Skeletal muscle tissue (tissue), 4 donors: ENCODE measurements around the gene SSTR5. TPM values are rescaled to one million over a fixed set of nuclear protein-coding genes. Genes with fewer than 3 reads are reported as not detected.

ENCODE experiments used
- H3K27ac ChIP-seq: one replicate; pipeline ENCODE4 v1.7.0; 2013; ENCODE audit warnings: mild to moderate bottlenecking, low read depth, low read length, inconsistent platforms
- H3K27me3 ChIP-seq, 3 donors: one replicate each; pipeline ENCODE4 v1.7.0; 2013; ENCODE audit warnings: low read length in 3 of 3; ENCODE audit not compliant: control insufficient read depth in 3 of 3, insufficient read depth in 3 of 3
- H3K36me3 ChIP-seq, 3 donors: one replicate each; pipeline ENCODE4 v1.7.0; 2013; ENCODE audit warnings: low read length in 3 of 3; ENCODE audit not compliant: control insufficient read depth in 3 of 3, insufficient read depth in 3 of 3
- H3K4me1 ChIP-seq, 3 donors: one replicate each; pipeline ENCODE4 v1.7.0; 2013; ENCODE audit warnings: low read length in 3 of 3, mild to moderate bottlenecking in 3 of 3; ENCODE audit not compliant: control insufficient read depth in 3 of 3, insufficient read depth in 3 of 3
- H3K4me3 ChIP-seq, 3 donors: one replicate each; pipeline ENCODE4 v1.7.0; 2013; ENCODE audit warnings: low read length in 3 of 3
- H3K9ac ChIP-seq, 3 donors: one replicate each; pipeline ENCODE4 v1.7.0; 2013; ENCODE audit warnings: low read length in 3 of 3, mild to moderate bottlenecking in 3 of 3, moderate library complexity in 2 of 3, low read depth in 1 of 3
- H3K9me3 ChIP-seq, 3 donors: one replicate each; pipeline ENCODE4 v1.7.0; 2013; ENCODE audit warnings: low read length in 3 of 3; ENCODE audit not compliant: control insufficient read depth in 3 of 3
- total RNA-seq: library from RNA; depleted of rRNA; stranded (reverse); fragments of >200 nt; gene quantifications from one replicate; pipeline ENCODE4 v1.2.3, GENCODE V29; 2014
- donor health status: Osteomylitis.

SSTR5 gene
- total RNA-seq, 1 donor from 2014 or later: not detected

- no peak overlapping the region for H3K27ac ChIP-seq
- no peaks in the 10 kb centered on the region for H3K36me3 ChIP-seq
- peaks cover 0 to 6% (median 0%) of the 10 kb centered on the region in 3 donors for H3K4me1 ChIP-seq
- H3K9ac ChIP-seq: no peak overlapping the region
- H3K27me3 ChIP-seq: peaks cover 56 to 90% (median 80%) of the 10 kb centered on the region in 3 donors
- no peaks in the 10 kb centered on the region for H3K9me3 ChIP-seq
- H3K4me3 ChIP-seq: no peak overlapping the region
These were observed 36.0 kb downstream of the SSTR5 start for GRCh38 chr16:1108299-1109252.

- Histone ChIP-seq H3K4me1 (peaks cover 0 to 6% (median 0%) of the 10 kb centered on the region in 3 donors), H3K9me3 (no peaks in the 10 kb centered on the region), H3K27ac (no peak overlapping the region), H3K9ac (no peak overlapping the region), H3K36me3 (no peaks in the 10 kb centered on the region), H3K4me3 (no peak overlapping the region), H3K27me3 (peaks cover 48 to 86% (median 81%) of the 10 kb centered on the region in 3 donors)
These were observed 37.1 kb downstream of the SSTR5 start for GRCh38 chr16:1109648-1110047.

GRCh38 chr16:1112506-1113184, 40.1 kb downstream of the SSTR5 start:
- Histone ChIP-seq H3K9ac (no peak overlapping the region), H3K9me3 (no peaks in the 10 kb centered on the region), H3K36me3 (no peaks in the 10 kb centered on the region), H3K4me1 (peaks cover 0 to 6% (median 0%) of the 10 kb centered on the region in 3 donors), H3K4me3 (no peak overlapping the region), H3K27me3 (peaks cover 51 to 73% (median 70%) of the 10 kb centered on the region in 3 donors), H3K27ac (no peak overlapping the region)

DNA sequence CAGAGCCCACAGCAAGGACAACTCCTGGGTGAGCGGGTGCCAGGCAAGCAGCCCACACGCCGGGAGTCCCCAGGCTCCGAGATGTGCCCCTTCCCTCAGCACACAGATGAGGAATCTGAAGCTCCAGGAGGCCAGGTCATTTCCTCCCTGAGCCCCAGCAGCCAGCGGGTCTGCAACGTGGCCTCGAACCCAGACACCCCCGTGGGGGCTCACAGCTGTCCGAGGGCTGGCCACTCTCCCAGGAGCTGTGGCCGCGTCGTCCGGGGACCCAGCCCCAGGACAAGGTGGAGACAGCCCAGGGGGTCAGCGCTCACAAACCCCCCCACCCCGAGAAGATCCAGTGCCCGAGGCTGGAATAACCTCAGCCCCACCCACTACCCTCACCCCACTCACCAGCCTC, 40.9 kb downstream of the SSTR5 start:
- Histone ChIP-seq H3K27ac (no peak overlapping the region), H3K9me3 (no peaks in the 10 kb centered on the region), H3K27me3 (peaks cover 49 to 73% (median 66%) of the 10 kb centered on the region in 3 donors)

DNA sequence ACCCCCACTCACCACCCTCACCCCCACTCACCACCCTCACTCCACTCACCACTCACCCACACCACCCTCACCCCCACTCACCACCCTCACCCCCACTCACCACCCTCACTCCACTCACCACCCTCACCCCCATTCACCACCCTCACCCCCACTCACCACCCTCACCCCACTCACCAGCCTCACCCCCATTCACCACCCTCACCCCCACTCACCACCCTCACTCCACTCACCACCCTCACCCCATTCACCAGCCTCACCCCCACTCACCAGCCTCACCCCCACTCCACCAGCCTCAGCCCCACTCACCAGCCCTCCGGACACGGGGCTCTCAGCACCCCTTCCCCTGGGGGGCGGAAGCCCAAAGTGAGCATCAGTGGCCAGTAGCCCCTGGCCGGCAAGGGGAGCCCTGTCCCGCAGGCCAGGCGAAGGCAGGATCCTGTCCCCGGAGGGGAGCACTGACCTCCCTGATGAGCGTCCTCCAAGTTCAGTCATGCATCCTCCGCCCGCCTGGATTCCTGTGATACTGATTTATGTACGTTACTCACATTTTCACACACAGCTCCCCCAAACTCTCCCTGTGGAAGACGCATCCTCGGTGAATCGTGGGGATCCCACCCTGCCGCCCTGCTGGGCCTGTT, 41.5 kb downstream of the SSTR5 start:
- Histone ChIP-seq H3K36me3 (no peaks in the 10 kb centered on the region), H3K4me3 (no peak overlapping the region), H3K9me3 (no peaks in the 10 kb centered on the region), H3K27me3 (peaks cover 48 to 73% (median 66%) of the 10 kb centered on the region in 3 donors), H3K9ac (no peak overlapping the region), H3K27ac (no peak overlapping the region), H3K4me1 (peaks cover 0 to 3% (median 0%) of the 10 kb centered on the region in 3 donors)

More for the DNA sequence above, 40.9 kb downstream of the SSTR5 start:
- Histone ChIP-seq H3K4me3 (no peak overlapping the region), H3K9ac (no peak overlapping the region), H3K36me3 (no peaks in the 10 kb centered on the region), H3K4me1 (peaks cover 0 to 6% (median 0%) of the 10 kb centered on the region in 3 donors)

- Histone ChIP-seq H3K4me3 (no peak overlapping the region), H3K27me3 (peaks cover 38 to 66% (median 63%) of the 10 kb centered on the region in 3 donors), H3K9me3 (no peaks in the 10 kb centered on the region), H3K9ac (no peak overlapping the region), H3K36me3 (no peaks in the 10 kb centered on the region), H3K27ac (no peak overlapping the region), H3K4me1 (no peaks in the 10 kb centered on the region)
These were observed 44.1 kb downstream of the SSTR5 start for GRCh38 chr16:1116693-1117077.

GRCh38 chr16:1117176-1117900, 44.8 kb downstream of the SSTR5 start:
- H3K36me3 ChIP-seq: no peaks in the 10 kb centered on the region
- peaks cover 35 to 65% (median 60%) of the 10 kb centered on the region in 3 donors for H3K27me3 ChIP-seq
- no peak overlapping the region for H3K27ac ChIP-seq
- no peaks in the 10 kb centered on the region for H3K4me1 ChIP-seq
- H3K9ac ChIP-seq: peak overlapping the region in 1 of 3 donors; percentile 3
- no peak overlapping the region for H3K4me3 ChIP-seq
- H3K9me3 ChIP-seq: no peaks in the 10 kb centered on the region

GRCh38 chr16:1117926-1118325, 45.4 kb downstream of the SSTR5 start:
- peaks cover 29 to 64% (median 58%) of the 10 kb centered on the region in 3 donors for H3K27me3 ChIP-seq

GRCh38 chr16:1119129-1119528, 46.6 kb downstream of the SSTR5 start:
- Histone ChIP-seq H3K27me3 (peaks cover 27 to 63% (median 59%) of the 10 kb centered on the region in 3 donors), H3K4me3 (no peak overlapping the region), H3K36me3 (no peaks in the 10 kb centered on the region), H3K27ac (no peak overlapping the region), H3K9ac (no peak overlapping the region), H3K4me1 (no peaks in the 10 kb centered on the region), H3K9me3 (no peaks in the 10 kb centered on the region)

More at GRCh38 chr16:1117926-1118325, 45.4 kb downstream of the SSTR5 start:
- Histone ChIP-seq H3K4me3 (no peak overlapping the region), H3K36me3 (no peaks in the 10 kb centered on the region), H3K4me1 (no peaks in the 10 kb centered on the region), H3K9ac (no peak overlapping the region), H3K27ac (no peak overlapping the region), H3K9me3 (no peaks in the 10 kb centered on the region)
